Keratinocyte (primary cell): Measurements from ENCODE around the gene CXCL1. TPM values are rescaled to one million over a fixed set of nuclear protein-coding genes. Genes with fewer than 3 reads are reported as not detected.
A peak's percentile ranks its signal among the peaks of the same experiment; 100 is the strongest.

Source experiments
- DNase-seq: peaks from one replicate; pipeline ENCODE4 v3.0.0-alpha.2; 2011; ENCODE audit warnings: low read depth, missing footprints, low spot score
- FAIRE-seq: peaks from 2 replicates; lab custom pipeline; 2011; peaks lifted over from hg19 to GRCh38; lab: Jason Lieb, UNC
- H2AFZ ChIP-seq: 2 replicates; pipeline ENCODE4 v1.6.0; 2012; ENCODE audit warnings: low read length, control low read depth, inconsistent platforms; ENCODE audit not compliant: control insufficient read depth
- H3K27ac ChIP-seq: 2 replicates; pipeline ENCODE4 v1.5.1; 2011; ENCODE audit warnings: low read length; ENCODE audit not compliant: control insufficient read depth, insufficient read depth
- H3K27me3 ChIP-seq: 3 replicates; pipeline ENCODE4 v1.6.0; 2011; ENCODE audit warnings: low read length; ENCODE audit not compliant: control insufficient read depth, insufficient read depth; ENCODE audit errors: extremely low read depth
- H3K36me3 ChIP-seq, 2 experiments: 2 replicates in 1 of 2; 3 replicates in 1 of 2; pipeline ENCODE4 v1.5.1; 2011; ENCODE audit warnings: low read length in 2 of 2, mild to moderate bottlenecking in 1 of 2; ENCODE audit not compliant: control insufficient read depth in 2 of 2, insufficient read depth in 2 of 2; ENCODE audit errors: extremely low read depth in 1 of 2
- H3K4me1 ChIP-seq: 3 replicates; pipeline ENCODE4 v1.5.1; 2011; ENCODE audit warnings: low read length; ENCODE audit not compliant: control insufficient read depth, insufficient read depth; ENCODE audit errors: extremely low read depth
- H3K4me2 ChIP-seq: 3 replicates; pipeline ENCODE4 v1.6.0; 2011; ENCODE audit warnings: low read depth, low read length; ENCODE audit not compliant: control insufficient read depth, insufficient read depth; ENCODE audit errors: extremely low read depth
- H3K4me3 ChIP-seq, 3 experiments: fragments of 200-600 bp in 1 of 3; sonication (generic) in 1 of 3; 2 replicates in 2 of 3; 3 replicates in 1 of 3; pipeline ENCODE4 v1.5.1; 2011 to 2016; ENCODE audit warnings: low read length in 3 of 3, mild to moderate bottlenecking in 3 of 3, control low read depth in 2 of 3, inconsistent platforms in 1 of 3, low read depth in 1 of 3, mixed read lengths in 1 of 3, mixed run types in 1 of 3, moderate library complexity in 1 of 3; ENCODE audit not compliant: control insufficient read depth in 2 of 3, insufficient read depth in 2 of 3; ENCODE audit errors: extremely low read depth in 1 of 3
- H3K79me2 ChIP-seq: 2 replicates; pipeline ENCODE4 v1.6.0; 2012; ENCODE audit warnings: low read length; ENCODE audit not compliant: control insufficient read depth, insufficient read depth
- H3K9ac ChIP-seq: 3 replicates; pipeline ENCODE4 v1.6.0; 2011; ENCODE audit warnings: low read length; ENCODE audit not compliant: control insufficient read depth, insufficient read depth; ENCODE audit errors: extremely low read depth
- H3K9me1 ChIP-seq: 3 replicates; pipeline ENCODE4 v1.6.0; 2011; ENCODE audit warnings: low read length; ENCODE audit not compliant: control insufficient read depth, insufficient read depth; ENCODE audit errors: extremely low read depth
- H3K9me3 ChIP-seq: 2 replicates; pipeline ENCODE4 v1.5.1; 2012; ENCODE audit warnings: low read depth, low read length; ENCODE audit not compliant: control insufficient read depth
- H4K20me1 ChIP-seq: 3 replicates; pipeline ENCODE4 v1.6.0; 2011; ENCODE audit warnings: low read length; ENCODE audit not compliant: control insufficient read depth, insufficient read depth; ENCODE audit errors: extremely low read depth
- EZH2 ChIP-seq: IDR thresholded peaks from one replicate; pipeline ENCODE4 v1.6.1; 2012; ENCODE audit warnings: inconsistent platforms, mild to moderate bottlenecking, low read length, moderate library complexity
- dilution Hi-C: fragments of 300-500 bp; cut with MboI; formaldehyde crosslinking; loops from one replicate; pipeline ENCODE4 v1.7.0; 2020; ENCODE audit warnings: low sequenced_read_pairs; ENCODE audit not compliant: extremely low pct_ligation_motif_present
- polyA plus RNA-seq, 5 experiments: library from polyadenylated mRNA; depleted of rRNA in 3 of 5; stranded (reverse) in 3 of 5; stranded (forward) in 1 of 5; unstranded in 1 of 5; fragments of >200 nt; gene quantifications; 1 replicate in 1 of 5; 2 replicates in 3 of 5; 3 replicates in 1 of 5; pipeline versions ENCODE4 v1.2.1 to v1.2.3, GENCODE V29; 2011 to 2012; ENCODE audit warnings: missing spikeins in 2 of 5, low read depth in 1 of 5, low replicate concordance in 1 of 5
- TF ChIP-seq, protein P1 (sequence below), 3 experiments: IDR thresholded peaks in 1 of 3; conservative IDR thresholded peaks in 1 of 3; optimal IDR thresholded peaks in 1 of 3; 2 replicates in 2 of 3; 3 replicates in 1 of 3; pipeline versions ENCODE3 to v1.5.1; 2011; ENCODE audit warnings: low read length in 3 of 3, mild to moderate bottlenecking in 3 of 3, moderate library complexity in 2 of 3, control low read depth in 1 of 3, inconsistent platforms in 1 of 3; ENCODE audit not compliant: insufficient read depth in 2 of 3; ENCODE audit errors: extremely low read depth in 1 of 3

CXCL1 gene
- polyA plus RNA-seq, 1 donor (not counting 4 experiments of a cell fraction or from before 2014, with no cell fraction given) = 35.5 TPM

DNA sequence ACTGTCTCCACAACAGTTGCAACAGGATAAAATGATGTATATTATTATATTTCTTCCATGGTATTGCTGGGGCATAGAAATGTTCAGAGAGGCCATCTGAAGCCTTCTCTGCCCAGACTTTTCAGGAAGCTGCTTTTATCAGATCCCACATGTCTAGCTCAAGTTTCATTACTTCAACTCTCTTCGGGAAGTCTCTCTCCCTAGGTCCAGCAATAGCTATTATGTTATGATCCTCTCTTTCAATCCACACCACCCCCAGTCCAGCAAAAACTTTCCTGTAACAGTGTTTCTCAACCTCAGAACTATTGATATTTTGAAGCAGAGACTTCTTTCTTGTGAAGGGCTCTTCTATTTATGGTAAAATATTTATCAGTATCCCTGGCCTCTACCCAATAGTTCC lies 44.9 kb downstream of the CXCL1 start:
- FAIRE-seq (no peak), DNase-seq (no peak)
- no peak for TF ChIP-seq EZH2
- TF ChIP-seq, protein P1, sequence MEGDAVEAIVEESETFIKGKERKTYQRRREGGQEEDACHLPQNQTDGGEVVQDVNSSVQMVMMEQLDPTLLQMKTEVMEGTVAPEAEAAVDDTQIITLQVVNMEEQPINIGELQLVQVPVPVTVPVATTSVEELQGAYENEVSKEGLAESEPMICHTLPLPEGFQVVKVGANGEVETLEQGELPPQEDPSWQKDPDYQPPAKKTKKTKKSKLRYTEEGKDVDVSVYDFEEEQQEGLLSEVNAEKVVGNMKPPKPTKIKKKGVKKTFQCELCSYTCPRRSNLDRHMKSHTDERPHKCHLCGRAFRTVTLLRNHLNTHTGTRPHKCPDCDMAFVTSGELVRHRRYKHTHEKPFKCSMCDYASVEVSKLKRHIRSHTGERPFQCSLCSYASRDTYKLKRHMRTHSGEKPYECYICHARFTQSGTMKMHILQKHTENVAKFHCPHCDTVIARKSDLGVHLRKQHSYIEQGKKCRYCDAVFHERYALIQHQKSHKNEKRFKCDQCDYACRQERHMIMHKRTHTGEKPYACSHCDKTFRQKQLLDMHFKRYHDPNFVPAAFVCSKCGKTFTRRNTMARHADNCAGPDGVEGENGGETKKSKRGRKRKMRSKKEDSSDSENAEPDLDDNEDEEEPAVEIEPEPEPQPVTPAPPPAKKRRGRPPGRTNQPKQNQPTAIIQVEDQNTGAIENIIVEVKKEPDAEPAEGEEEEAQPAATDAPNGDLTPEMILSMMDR (optimal IDR thresholded peaks at IDR 0.05 in 1 of 3, IDR thresholded peaks at IDR 0.05 in 1 of 3, conservative IDR thresholded peaks at IDR 0.05 in 1 of 3; ENCODE audit: extremely low read depth in 1 of 3, insufficient read depth in 2 of 3, low read length in 3 of 3) = no peak
- Histone ChIP-seq H3K9ac (no peak overlapping the region), H3K27me3 (no peaks in the 10 kb centered on the region), H3K4me3 (no peak overlapping the region), H3K4me2 (no peak overlapping the region), H3K27ac (no peak overlapping the region), H3K9me3 (no peaks in the 10 kb centered on the region), H4K20me1 (no peaks in the 10 kb centered on the region), H3K36me3 (no peaks in the 10 kb centered on the region), H3K4me1 (peaks cover 17% of the 10 kb centered on the region), H3K9me1 (no peaks in the 10 kb centered on the region), H2AFZ (no peak overlapping the region), H3K79me2 (no peaks in the 10 kb centered on the region)
- dilution Hi-C loops = no loop called here

DNA sequence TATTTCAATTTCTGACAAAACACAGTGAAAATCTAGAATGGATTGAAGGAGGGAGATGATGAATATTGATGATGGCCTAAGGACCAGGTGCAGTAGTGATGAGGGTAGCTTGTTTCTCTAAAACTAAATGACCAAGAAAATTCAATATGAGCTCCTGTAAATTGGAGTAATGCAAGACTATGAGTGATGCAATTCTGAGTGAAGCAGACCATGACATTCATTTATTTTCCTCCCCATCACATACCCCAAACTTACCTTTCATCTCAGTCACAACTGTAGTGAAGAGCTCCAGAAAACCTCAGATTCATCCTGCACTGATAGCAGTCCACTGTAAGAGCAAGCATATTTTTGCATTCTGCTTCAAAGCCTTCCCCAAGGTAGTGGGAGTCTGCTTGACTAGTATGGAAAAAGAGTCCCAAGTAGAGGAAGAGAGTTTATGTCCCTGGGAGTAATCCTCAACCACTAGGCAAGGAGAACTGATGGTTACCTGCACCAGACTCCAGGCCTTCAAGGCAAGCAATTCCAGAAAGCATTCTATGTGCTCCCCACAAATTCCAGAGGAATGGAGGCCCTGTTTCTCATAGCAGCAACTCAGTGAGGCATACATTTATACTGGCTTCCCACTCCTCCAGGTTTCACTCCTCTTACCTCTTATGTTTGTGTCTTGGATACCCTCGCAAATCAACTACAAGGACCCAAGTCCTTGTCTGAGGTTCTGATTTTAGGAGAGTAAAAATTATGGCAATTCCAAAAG lies 47.2 kb downstream of the CXCL1 start:
- no peak overlapping the region for H2AFZ ChIP-seq
- DNase-seq (no peak), FAIRE-seq (peak; percentile 46)
- TF ChIP-seq EZH2 = no peak
- no peaks in the 10 kb centered on the region for H3K79me2 ChIP-seq
- H3K9me1 ChIP-seq = no peaks in the 10 kb centered on the region
- H3K36me3 ChIP-seq = no peaks in the 10 kb centered on the region
- no peak overlapping the region for H3K9ac ChIP-seq
- no peaks in the 10 kb centered on the region for H4K20me1 ChIP-seq
- no peak overlapping the region for H3K27ac ChIP-seq
- dilution Hi-C loops = no loop called here
- H3K9me3 ChIP-seq = no peaks in the 10 kb centered on the region
- H3K4me1 ChIP-seq = peaks cover 24% of the 10 kb centered on the region
- H3K4me3 ChIP-seq = no peak overlapping the region
- H3K27me3 ChIP-seq = no peaks in the 10 kb centered on the region
- peak overlapping the region; percentile 22 for H3K4me2 ChIP-seq
